ENCODE measurements around the gene TRIO.

GRCh38 chr5:14396737-14397136, 253.6 kb downstream of the TRIO start:
- TF ChIP-seq CTCF (conservative IDR thresholded peaks at IDR 0.05; ENCODE audit: low read depth, low read length): no peak
- no peak for TF ChIP-seq EZH2phosphoT487 (IDR thresholded peaks at IDR 0.05; ENCODE audit: borderline replicate concordance, low read length)
- no peak for TF ChIP-seq EZH2 (IDR thresholded peaks at IDR 0.05; ENCODE audit: low read length, unreplicated experiment)
